Peyer's patch (tissue), 4 donors: ENCODE data around the gene MARVELD3. TPM values are rescaled to one million over a fixed set of nuclear protein-coding genes. Genes with fewer than 3 reads are reported as not detected.

Source experiments
- DNase-seq, 3 donors: peaks; one replicate each; pipeline ENCODE4 v3.0.0-alpha.2; 2017 to 2019
- H3K27ac ChIP-seq, 4 donors: fragments of 200-600 bp; sonication (generic); one replicate each; pipeline ENCODE4 v1.5.1; 2016 to 2019
- H3K27me3 ChIP-seq, 2 donors: fragments of 200-600 bp; sonication (generic); one replicate each; pipeline ENCODE4 v1.5.1; 2019
- H3K36me3 ChIP-seq, 3 donors: fragments of 200-600 bp; sonication (generic); one replicate each; pipeline ENCODE4 v1.5.1; 2016 to 2019
- H3K4me1 ChIP-seq, 4 donors: fragments of 200-600 bp; sonication (generic); one replicate each; pipeline ENCODE4 v1.5.1; 2016 to 2019
- H3K4me3 ChIP-seq, 4 donors: fragments of 200-600 bp; sonication (generic); 1 replicate in 3 of 4; 2 replicates in 1 of 4; pipeline ENCODE4 v1.5.1; 2016 to 2019; ENCODE audit warnings: mild to moderate bottlenecking in 1 of 4
- H3K9me3 ChIP-seq, 4 donors: fragments of 200-600 bp; sonication (generic); one replicate each; pipeline ENCODE4 v1.5.1; 2016 to 2019; ENCODE audit warnings: mild to moderate bottlenecking in 1 of 4
- POLR2A ChIP-seq, 2 donors: fragments of 450-650 bp; IDR thresholded peaks; one replicate each; pipeline ENCODE4 v1.5.1; 2017; ENCODE audit warnings: antibody characterized with exemption in 2 of 2, mild to moderate bottlenecking in 2 of 2, moderate library complexity in 2 of 2
- total RNA-seq, 4 donors: library from RNA; depleted of rRNA; stranded (reverse); fragments of >200 nt; gene quantifications; one replicate each; pipeline ENCODE4 v1.1.0, GENCODE V29; 2016
- TF ChIP-seq, protein P1 (sequence below), 6 experiments: fragments of 450-650 bp in 4 of 6; fragments of 200-600 bp in 2 of 6; sonication (generic) in 1 of 6; IDR thresholded peaks; one replicate each; pipeline ENCODE4 v1.5.1; 2017 to 2019; ENCODE audit warnings: antibody characterized with exemption in 6 of 6, mild to moderate bottlenecking in 3 of 6, moderate library complexity in 1 of 6

MARVELD3 gene
- total RNA-seq, 4 donors from 2014 or later, result 66.0 to 167 (median 154) TPM

DNA sequence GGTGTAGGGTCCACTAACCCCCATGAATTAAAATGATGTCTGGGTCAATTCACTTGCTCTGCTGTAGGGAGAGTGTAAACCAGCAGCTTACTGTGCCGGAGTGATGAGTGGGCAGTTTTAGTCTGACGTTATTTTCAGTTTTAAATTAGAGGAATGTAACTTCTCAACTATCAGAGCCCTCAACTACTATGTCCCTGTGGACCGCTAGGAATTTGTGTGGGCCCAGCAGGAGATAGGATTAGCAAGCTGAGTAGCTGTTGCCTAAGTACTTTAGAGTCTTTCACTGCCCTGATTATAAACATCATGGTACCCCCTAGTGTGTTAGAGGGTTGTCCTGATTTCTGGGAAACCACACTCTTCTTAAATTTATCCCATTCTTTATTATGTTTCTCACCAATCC is 11.4 kb downstream of the MARVELD3 start:
- Histone ChIP-seq H3K4me1 (no peaks in the 10 kb centered on the region), H3K9me3 (no peaks in the 10 kb centered on the region), H3K36me3 (peaks cover 0 to 36% (median 0%) of the 10 kb centered on the region in 3 donors), H3K4me3 (no peak overlapping the region), H3K27ac (no peak overlapping the region), H3K27me3 (no peaks in the 10 kb centered on the region)
- DNase-seq, result no peak
- TF ChIP-seq POLR2A (IDR thresholded peaks at IDR 0.05), result no peak
- TF ChIP-seq, protein P1, sequence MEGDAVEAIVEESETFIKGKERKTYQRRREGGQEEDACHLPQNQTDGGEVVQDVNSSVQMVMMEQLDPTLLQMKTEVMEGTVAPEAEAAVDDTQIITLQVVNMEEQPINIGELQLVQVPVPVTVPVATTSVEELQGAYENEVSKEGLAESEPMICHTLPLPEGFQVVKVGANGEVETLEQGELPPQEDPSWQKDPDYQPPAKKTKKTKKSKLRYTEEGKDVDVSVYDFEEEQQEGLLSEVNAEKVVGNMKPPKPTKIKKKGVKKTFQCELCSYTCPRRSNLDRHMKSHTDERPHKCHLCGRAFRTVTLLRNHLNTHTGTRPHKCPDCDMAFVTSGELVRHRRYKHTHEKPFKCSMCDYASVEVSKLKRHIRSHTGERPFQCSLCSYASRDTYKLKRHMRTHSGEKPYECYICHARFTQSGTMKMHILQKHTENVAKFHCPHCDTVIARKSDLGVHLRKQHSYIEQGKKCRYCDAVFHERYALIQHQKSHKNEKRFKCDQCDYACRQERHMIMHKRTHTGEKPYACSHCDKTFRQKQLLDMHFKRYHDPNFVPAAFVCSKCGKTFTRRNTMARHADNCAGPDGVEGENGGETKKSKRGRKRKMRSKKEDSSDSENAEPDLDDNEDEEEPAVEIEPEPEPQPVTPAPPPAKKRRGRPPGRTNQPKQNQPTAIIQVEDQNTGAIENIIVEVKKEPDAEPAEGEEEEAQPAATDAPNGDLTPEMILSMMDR (IDR thresholded peaks at IDR 0.05), result no peak

DNA sequence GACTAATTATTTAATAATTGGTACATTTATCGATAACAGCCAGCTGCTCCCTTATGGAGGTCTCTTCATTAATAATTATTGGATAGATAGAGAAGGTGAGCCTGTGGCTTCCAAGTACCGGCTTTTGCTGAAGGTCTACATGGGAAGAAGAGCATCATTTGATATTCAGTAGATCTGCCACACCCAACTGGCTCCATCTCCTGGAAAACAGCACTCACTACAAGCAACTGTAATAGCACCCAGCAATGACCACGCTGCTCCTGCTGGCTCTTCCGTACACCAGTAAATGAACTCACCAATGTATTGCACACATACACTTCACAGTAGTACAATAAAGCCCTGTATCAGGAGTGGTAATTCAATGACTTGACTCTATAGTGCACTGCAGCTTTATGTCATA is 19.5 kb downstream of the MARVELD3 start:
- peak overlapping the region in 1 of 4 donors; percentile 7 for H3K27ac ChIP-seq
- H3K4me1 ChIP-seq, result no peaks in the 10 kb centered on the region
- DNase-seq, result peak in 1 of 3 donors; percentile 55
- peaks cover 0 to 45% (median 0%) of the 10 kb centered on the region in 3 donors for H3K36me3 ChIP-seq
- no peaks in the 10 kb centered on the region for H3K27me3 ChIP-seq
- no peak overlapping the region for H3K4me3 ChIP-seq
- H3K9me3 ChIP-seq, result no peaks in the 10 kb centered on the region
- TF ChIP-seq POLR2A (IDR thresholded peaks at IDR 0.05), result no peak
- TF ChIP-seq, protein P1 (IDR thresholded peaks at IDR 0.05), result peak in 4 of 6 experiments; percentile 32 to 68 (median 62)

DNA sequence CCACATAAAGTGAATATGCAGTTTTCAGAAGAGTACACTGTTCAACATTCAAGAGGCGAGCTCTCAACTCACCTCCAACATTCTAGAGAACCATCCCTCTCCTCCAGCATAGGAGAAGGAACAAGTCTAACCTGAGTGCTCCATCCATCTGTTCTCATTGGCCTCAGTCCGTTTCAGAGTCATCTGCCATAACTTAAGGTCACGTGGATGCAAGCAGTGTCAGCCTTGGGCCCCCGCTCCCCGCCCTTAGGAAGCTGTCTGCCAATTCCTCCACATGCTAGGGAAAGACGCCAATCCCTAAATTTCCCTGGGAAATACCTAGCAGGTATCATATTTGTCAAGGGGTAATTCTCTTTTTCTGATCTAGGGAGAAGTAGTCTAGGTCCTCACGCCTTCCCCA is 21.4 kb downstream of the MARVELD3 start:
- Histone ChIP-seq H3K27me3 (no peaks in the 10 kb centered on the region), H3K4me1 (no peaks in the 10 kb centered on the region), H3K9me3 (no peaks in the 10 kb centered on the region), H3K36me3 (peaks cover 0 to 44% (median 0%) of the 10 kb centered on the region in 3 donors), H3K4me3 (no peak overlapping the region), H3K27ac (no peak overlapping the region)
- TF ChIP-seq POLR2A (IDR thresholded peaks at IDR 0.05), result no peak
- TF ChIP-seq, protein P1 (IDR thresholded peaks at IDR 0.05), result no peak
- no peak for DNase-seq

DNA sequence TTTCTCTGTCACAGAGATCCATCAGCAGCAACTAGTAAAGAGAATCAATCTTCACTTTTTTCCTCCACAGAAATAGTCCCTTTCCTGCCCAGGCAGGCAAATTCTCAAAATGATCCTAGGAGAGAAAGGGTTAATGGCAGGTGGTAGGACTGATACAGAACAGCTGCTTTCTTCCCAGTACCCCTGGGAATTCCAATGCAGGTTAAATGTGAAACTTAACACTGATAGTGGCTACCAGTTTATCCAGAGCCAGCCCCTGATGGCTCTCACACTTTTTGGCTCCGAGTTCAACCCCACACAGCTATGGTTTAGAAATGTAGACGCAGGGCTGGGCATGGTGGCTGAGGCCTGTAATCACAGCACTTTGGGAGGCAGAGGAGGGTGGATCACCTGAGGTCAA is 22.2 kb downstream of the MARVELD3 start:
- no peaks in the 10 kb centered on the region for H3K9me3 ChIP-seq
- H3K4me1 ChIP-seq, result no peaks in the 10 kb centered on the region
- H3K27me3 ChIP-seq, result no peaks in the 10 kb centered on the region
- no peak overlapping the region for H3K27ac ChIP-seq
- H3K4me3 ChIP-seq, result no peak overlapping the region
- TF ChIP-seq POLR2A (IDR thresholded peaks at IDR 0.05), result no peak
- TF ChIP-seq, protein P1 (IDR thresholded peaks at IDR 0.05), result no peak
- H3K36me3 ChIP-seq, result peaks cover 0 to 51% (median 0%) of the 10 kb centered on the region in 3 donors
- no peak for DNase-seq

DNA sequence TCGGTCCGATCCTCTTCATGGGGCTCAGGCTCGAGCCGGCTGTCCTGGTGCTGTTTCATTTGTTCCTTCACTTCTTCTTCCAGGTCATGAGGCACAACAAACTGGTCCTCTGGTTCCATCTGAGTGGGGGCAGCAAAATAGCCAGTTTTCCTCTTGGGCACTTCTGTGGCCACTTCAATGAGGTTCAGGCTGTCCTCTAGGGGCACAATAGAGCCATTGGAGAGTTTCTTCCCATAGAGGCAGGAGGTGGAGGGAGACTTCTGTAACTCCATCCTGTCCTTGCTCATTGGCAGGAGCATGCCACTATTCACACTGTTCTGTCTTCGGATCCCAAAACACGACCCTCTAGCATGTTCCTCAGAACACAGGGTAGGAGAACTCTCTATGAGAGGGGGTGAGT is 22.9 kb downstream of the MARVELD3 start:
- Histone ChIP-seq H3K9me3 (no peaks in the 10 kb centered on the region), H3K4me1 (no peaks in the 10 kb centered on the region), H3K27ac (no peak overlapping the region), H3K36me3 (peaks cover 0 to 58% (median 0%) of the 10 kb centered on the region in 3 donors), H3K27me3 (no peaks in the 10 kb centered on the region), H3K4me3 (no peak overlapping the region)
- DNase-seq, result no peak
- TF ChIP-seq POLR2A (IDR thresholded peaks at IDR 0.05), result no peak
- TF ChIP-seq, protein P1 (IDR thresholded peaks at IDR 0.05), result peak in 4 of 6 experiments; percentile 12 to 45 (median 36)

DNA sequence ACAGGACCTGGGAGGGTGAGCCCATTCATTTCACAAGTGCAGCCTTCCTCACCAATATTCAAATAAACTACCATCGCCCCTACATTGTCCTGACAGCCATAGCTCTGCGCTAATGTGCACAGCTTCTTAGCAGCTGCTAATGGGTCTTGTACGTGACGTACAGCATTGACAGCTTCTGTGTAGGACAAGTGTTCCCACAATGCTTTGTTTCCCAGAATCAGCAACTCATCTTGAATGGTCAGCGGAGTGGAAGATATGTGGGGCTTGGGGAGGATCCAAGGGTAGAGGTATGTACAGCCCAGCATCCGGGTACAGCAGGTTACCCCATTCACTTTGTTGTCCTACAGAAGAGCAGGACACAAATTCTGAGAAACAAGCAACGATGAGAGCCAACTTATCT is 23.7 kb downstream of the MARVELD3 start:
- Histone ChIP-seq H3K9me3 (no peaks in the 10 kb centered on the region), H3K27me3 (no peaks in the 10 kb centered on the region), H3K36me3 (peaks cover 0 to 62% (median 0%) of the 10 kb centered on the region in 3 donors), H3K27ac (no peak overlapping the region), H3K4me3 (no peak overlapping the region), H3K4me1 (no peaks in the 10 kb centered on the region)
- TF ChIP-seq POLR2A (IDR thresholded peaks at IDR 0.05), result no peak
- TF ChIP-seq, protein P1 (IDR thresholded peaks at IDR 0.05), result no peak
- DNase-seq, result no peak
